Activated CD8-positive, alpha-beta T cell treated with anti-CD3 and anti-CD28 coated beads for 36 hours (primary cell): Measurements from ENCODE around the gene C10orf53. TPM values are rescaled to one million over a fixed set of nuclear protein-coding genes. Genes with fewer than 3 reads are reported as not detected.

Source experiments
- ATAC-seq: fragments of 200-7000 bp; cut with Tn5 transposase; one replicate; pipeline ENCODE4 v1.10.0; 2021; ENCODE audit warnings: mild to moderate bottlenecking, moderate library complexity
- CTCF ChIA-PET: fragments of 350-600 bp; sonication (Branson Sonifier 250); formaldehyde crosslinking; loops from one replicate; lab custom pipeline; 2021; ENCODE audit warnings: antibody characterized with exemption; lab: Charles Lee
- POLR2A ChIA-PET: fragments of 350-600 bp; sonication (Branson Sonifier 250); formaldehyde crosslinking; loops from one replicate; lab custom pipeline; 2021; ENCODE audit warnings: antibody characterized with exemption; lab: Charles Lee
- DNase-seq: peaks from one replicate; pipeline ENCODE4 v3.0.0-alpha.2; 2020
- H3K27ac Mint-ChIP-seq: one replicate; pipeline ENCODE4 v1.8.0; 2021; ENCODE audit warnings: mild to moderate bottlenecking, mixed read lengths
- H3K27me3 Mint-ChIP-seq: one replicate; pipeline ENCODE4 v1.8.0; 2021; ENCODE audit warnings: mixed read lengths
- H3K36me3 Mint-ChIP-seq: one replicate; pipeline ENCODE4 v1.8.0; 2021; ENCODE audit warnings: low read depth, mixed read lengths
- H3K4me1 Mint-ChIP-seq: one replicate; pipeline ENCODE4 v1.8.0; 2021; ENCODE audit warnings: low read depth, mixed read lengths
- H3K4me3 Mint-ChIP-seq: one replicate; pipeline ENCODE4 v1.8.0; 2021; ENCODE audit warnings: mild to moderate bottlenecking, moderate library complexity, mixed read lengths
- H3K9me3 Mint-ChIP-seq: one replicate; pipeline ENCODE4 v1.8.0; 2021; ENCODE audit warnings: mixed read lengths
- CTCF ChIP-seq: fragments of 200-600 bp; IDR thresholded peaks from one replicate; pipeline ENCODE4 v1.8.0; 2022; ENCODE audit warnings: antibody characterized with exemption, mild to moderate bottlenecking
- intact Hi-C: fragments of 100-400 bp; cut with micrococcal nuclease; formaldehyde crosslinking; loops from one replicate; pipeline ENCODE4 v1.10.0; 2022
- total RNA-seq, 2 experiments: library from RNA; stranded (reverse); gene quantifications; one replicate each; pipeline ENCODE4 v1.2.3, GENCODE V29; 2021

Gene C10orf53
- total RNA-seq, 2 experiments from 2014 or later: not detected

DNA sequence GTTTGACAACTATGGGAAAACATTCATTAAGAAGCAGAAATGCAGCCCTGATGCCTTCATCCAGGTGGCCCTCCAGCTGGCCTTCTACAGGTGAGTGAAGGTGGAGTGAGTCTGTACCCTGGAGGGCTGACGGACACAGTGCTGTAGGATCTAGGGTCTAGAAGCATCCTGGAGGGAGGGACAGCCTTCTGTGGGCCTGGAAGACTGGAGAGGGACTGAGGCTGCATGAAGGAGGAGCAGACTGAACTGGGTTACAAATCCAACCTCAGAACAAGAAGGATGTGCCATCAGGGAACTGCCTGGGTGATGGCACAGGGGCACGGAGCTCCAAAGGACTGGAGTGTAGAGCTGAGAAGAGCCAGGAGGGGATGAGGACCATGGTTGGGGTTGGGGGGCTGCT is 27.5 kb upstream of the C10orf53 start:
- H3K9me3 Mint-ChIP-seq: no peaks in the 10 kb centered on the region
- no peak for ATAC-seq
- H3K4me1 Mint-ChIP-seq: peaks cover 16% of the 10 kb centered on the region
- ChIA-PET CTCF (no interaction called here), POLR2A (no interaction called here)
- H3K27ac Mint-ChIP-seq: no peak overlapping the region
- H3K36me3 Mint-ChIP-seq: no peaks in the 10 kb centered on the region
- no peak for DNase-seq
- TF ChIP-seq CTCF: no peak
- H3K4me3 Mint-ChIP-seq: no peak overlapping the region
- H3K27me3 Mint-ChIP-seq: peaks cover 4% of the 10 kb centered on the region
- intact Hi-C loops: no loop called here

DNA sequence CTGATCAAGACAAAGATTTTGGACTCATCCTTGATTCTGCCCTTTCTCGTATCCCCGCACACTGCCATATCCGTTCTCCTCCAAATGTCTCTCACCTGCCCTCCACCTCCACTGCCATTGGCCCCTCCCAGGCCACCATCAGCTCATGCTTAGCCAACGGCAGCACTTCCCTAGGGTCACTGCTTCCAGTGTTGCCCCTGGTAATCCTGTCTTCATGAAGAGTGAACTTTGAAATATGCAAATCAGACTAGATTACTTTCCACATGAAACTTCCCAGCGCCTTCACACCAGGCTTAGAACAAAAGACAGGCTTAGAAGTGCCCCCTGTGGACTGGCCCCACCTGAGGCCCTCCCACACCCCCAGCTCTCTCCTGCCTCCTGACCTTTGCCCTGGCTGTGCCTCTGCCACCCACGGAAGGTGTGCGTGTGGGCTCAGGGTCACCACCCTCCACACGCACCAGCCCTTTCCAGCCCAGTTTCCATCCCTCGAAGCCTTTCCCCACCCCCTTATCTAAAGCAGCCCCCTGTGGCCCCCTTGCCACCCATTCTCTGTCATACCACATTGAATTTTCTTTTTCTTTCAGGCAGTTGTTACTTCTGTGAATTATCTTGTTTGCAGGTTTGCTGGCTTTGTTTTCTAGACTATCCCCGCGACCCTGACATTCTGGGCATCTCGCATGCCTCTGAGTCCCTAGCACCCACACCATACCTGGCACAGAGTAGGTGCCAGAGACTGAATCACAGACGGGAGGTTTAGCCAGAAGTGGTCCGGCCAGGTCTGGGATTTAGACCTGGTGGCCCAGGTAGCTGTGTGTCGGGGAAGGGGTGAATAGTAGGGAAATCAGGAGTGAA is 26.8 kb upstream of the C10orf53 start:
- H3K27me3 Mint-ChIP-seq: peaks cover 4% of the 10 kb centered on the region
- H3K4me3 Mint-ChIP-seq: no peak overlapping the region
- TF ChIP-seq CTCF: no peak
- POLR2A ChIA-PET: no interaction called here
- H3K9me3 Mint-ChIP-seq: no peaks in the 10 kb centered on the region
- H3K27ac Mint-ChIP-seq: no peak overlapping the region
- peaks cover 16% of the 10 kb centered on the region for H3K4me1 Mint-ChIP-seq
- intact Hi-C loops: no loop called here
- ATAC-seq (no peak), DNase-seq (no peak)
- CTCF ChIA-PET: no interaction called here
- H3K36me3 Mint-ChIP-seq: no peaks in the 10 kb centered on the region

DNA sequence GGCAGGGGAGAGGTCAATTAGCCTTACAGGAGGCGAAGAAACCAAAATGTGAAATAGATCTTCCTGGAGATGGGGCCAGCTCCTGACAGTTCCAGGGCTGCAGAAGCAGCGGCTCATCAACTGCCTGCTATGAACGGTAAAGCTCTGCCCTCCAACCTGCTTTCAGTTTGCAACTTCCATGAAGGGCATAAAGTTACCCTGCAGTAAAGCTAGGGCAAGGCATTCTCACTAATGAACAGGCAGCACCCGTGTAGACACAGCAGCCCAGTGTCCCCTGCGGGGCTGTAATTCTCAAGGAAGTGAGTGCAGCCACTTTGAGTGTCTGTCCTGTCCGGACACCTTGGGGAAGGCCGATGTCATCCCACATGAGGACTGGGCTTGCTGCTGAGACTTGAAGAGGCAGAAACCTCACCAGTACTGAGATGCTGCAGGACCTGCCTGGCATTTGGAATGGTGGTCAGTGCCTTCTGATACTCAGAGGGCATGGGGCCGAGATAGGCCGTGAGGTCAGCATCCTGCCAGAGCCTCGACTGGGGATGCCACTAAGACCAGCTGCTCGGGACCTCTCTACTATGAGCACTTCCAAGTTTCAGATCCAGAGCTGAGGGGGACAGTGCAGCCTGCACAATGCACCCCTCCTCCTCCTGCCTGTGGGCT is 26.1 kb upstream of the C10orf53 start:
- ChIA-PET POLR2A (no interaction called here), CTCF (no interaction called here)
- intact Hi-C loops: no loop called here
- Mint-ChIP-seq H3K4me3 (no peak overlapping the region), H3K9me3 (no peaks in the 10 kb centered on the region), H3K36me3 (no peaks in the 10 kb centered on the region), H3K4me1 (peaks cover 13% of the 10 kb centered on the region), H3K27me3 (peaks cover 4% of the 10 kb centered on the region), H3K27ac (no peak overlapping the region)
- ATAC-seq (no peak), DNase-seq (no peak)
- no peak for TF ChIP-seq CTCF

- TF ChIP-seq CTCF: no peak
- Mint-ChIP-seq H3K4me1 (peaks cover 7% of the 10 kb centered on the region), H3K9me3 (peaks cover under 1% of the 10 kb centered on the region), H3K36me3 (peaks cover under 1% of the 10 kb centered on the region), H3K27me3 (peaks cover 4% of the 10 kb centered on the region), H3K27ac (no peak overlapping the region), H3K4me3 (no peak overlapping the region)
- intact Hi-C loops: no loop called here
- ChIA-PET POLR2A (no interaction called here), CTCF (no interaction called here)
- DNase-seq (no peak), ATAC-seq (no peak)
Measured at GRCh38 chr10:49654036-49654693, 25.3 kb upstream of the C10orf53 start.

DNA sequence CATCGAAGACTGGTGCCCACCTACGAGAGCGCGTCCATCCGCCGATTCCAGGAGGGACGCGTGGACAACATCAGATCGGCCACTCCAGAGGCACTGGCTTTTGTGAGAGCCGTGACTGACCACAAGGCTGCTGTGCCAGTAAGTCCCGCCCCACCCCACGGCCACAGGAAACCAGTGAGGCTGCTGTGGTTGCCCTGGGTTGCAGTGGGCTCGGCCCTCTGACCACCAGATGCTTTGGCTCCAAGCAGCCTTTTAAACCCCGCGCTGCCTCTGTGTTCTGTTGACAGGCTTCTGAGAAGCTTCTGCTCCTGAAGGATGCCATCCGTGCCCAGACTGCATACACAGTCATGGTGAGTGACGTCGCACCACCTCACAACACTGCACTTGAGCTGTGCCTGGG is 24.4 kb upstream of the C10orf53 start:
- ChIA-PET CTCF (interaction anchor here (1.0 kb wide), 1 partner anchor 60 kb away, joined by 3 read pairs; no protein-coding TSS in a partner anchor), POLR2A (no interaction called here)
- peaks cover 4% of the 10 kb centered on the region for H3K27me3 Mint-ChIP-seq
- H3K4me3 Mint-ChIP-seq: no peak overlapping the region
- no peak overlapping the region for H3K27ac Mint-ChIP-seq
- peaks cover 3% of the 10 kb centered on the region for H3K36me3 Mint-ChIP-seq
- H3K9me3 Mint-ChIP-seq: peaks cover 4% of the 10 kb centered on the region
- DNase-seq (no peak), ATAC-seq (no peak)
- intact Hi-C loops: no loop called here
- TF ChIP-seq CTCF: no peak
- H3K4me1 Mint-ChIP-seq: no peaks in the 10 kb centered on the region
